RWPE1 (cell line): Measurements from ENCODE around the gene ZNF428.

Experiments
- CTCF ChIA-PET: fragments of 350-600 bp; sonication (Branson Sonifier 250); formaldehyde crosslinking; extraction: SDS; loops from one replicate; lab custom pipeline; 2021; lab: Yijun Ruan, JAX
- POLR2A ChIA-PET: fragments of 400-600 bp; formaldehyde crosslinking; extraction: SDS; loops from one replicate; lab custom pipeline; 2020; ENCODE audit warnings: antibody characterized with exemption; ENCODE audit not compliant: low non-redundant PET; lab: Yijun Ruan, JAX
- DNase-seq: peaks from one replicate; pipeline ENCODE4 v3.0.0; 2012; ENCODE audit warnings: low spot score
- H3K27ac ChIP-seq: fragments of 450-650 bp; 2 replicates; pipeline ENCODE4 v1.5.1; 2017
- CTCF ChIP-seq: fragments of 450-650 bp; conservative IDR thresholded peaks from 2 replicates; pipeline ENCODE4 v1.5.1; 2017; ENCODE audit warnings: low read depth, mild to moderate bottlenecking

Gene ZNF428

GRCh38 chr19:43642531-43642930, 23.1 kb upstream of the ZNF428 start:
- H3K27ac ChIP-seq: no peak overlapping the region
- ChIA-PET CTCF (no interaction called here), POLR2A (no interaction called here)
- TF ChIP-seq CTCF: no peak
- no peak for DNase-seq

DNA sequence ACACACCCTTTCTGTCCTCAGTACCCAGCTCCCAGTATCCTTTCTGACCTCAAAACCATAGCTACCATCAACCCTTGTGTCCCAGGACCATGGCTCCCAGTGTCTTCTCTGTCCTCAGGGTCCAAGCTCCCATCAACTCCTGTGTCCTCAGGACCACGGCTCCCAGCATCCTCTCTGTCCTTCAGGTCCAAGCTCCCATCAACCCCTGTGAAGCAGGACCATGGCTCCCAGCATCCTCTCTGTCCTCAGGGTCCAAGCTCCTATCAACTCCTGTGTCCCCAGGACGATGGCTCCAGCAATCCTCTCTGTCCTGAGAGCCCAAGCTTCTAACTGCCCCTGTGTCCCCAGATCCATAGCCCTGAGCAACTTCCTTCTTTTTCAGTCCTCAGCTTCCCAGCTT, 21.9 kb upstream of the ZNF428 start:
- no peak for DNase-seq
- TF ChIP-seq CTCF: no peak
- CTCF ChIA-PET: interaction anchor here (0.9 kb wide), 1 partner anchor 80 kb away, joined by 3 read pairs; no protein-coding TSS in a partner anchor
- H3K27ac ChIP-seq: no peak overlapping the region
- POLR2A ChIA-PET: interaction anchor here (0.6 kb wide), 1 partner anchor 37 kb away, joined by 7 read pairs; no protein-coding TSS in a partner anchor

DNA sequence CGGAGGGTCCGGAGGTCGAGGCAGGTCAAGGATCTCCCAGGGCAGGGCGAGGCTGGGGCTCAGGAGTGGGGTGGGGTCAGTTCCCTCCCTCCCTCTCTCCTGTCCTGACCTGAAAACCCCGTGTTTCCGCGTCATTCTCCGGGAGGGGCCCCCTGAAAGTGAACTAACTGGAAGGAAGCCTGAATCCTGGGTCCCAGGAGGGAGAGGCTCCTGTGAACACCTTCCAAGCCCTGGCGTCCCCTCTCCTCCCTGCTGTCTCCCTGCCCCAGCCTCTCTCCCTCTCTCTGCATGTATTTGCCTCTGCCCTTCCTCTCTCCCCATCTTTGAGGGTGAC, 21.0 kb upstream of the ZNF428 start:
- CTCF ChIA-PET: no interaction called here
- DNase-seq: no peak
- no peak for TF ChIP-seq CTCF
- POLR2A ChIA-PET: no interaction called here
- H3K27ac ChIP-seq: peak overlapping the region; percentile 53

- ChIA-PET POLR2A (no interaction called here), CTCF (no interaction called here)
- no peak for TF ChIP-seq CTCF
- peak; percentile 43 for DNase-seq
- H3K27ac ChIP-seq: peak within 1 kb of the TSS; percentile 53
These were observed 20.3 kb upstream of the ZNF428 start, which contains the start of gene CADM4 for GRCh38 chr19:43639519-43640423. Gene CADM4, minus strand, starts transcription at chr19:43639850. Its CDS starts 60 bp downstream, at chr19:43639790.

- no peak overlapping the region for H3K27ac ChIP-seq
- POLR2A ChIA-PET: no interaction called here
- no peak for DNase-seq
- TF ChIP-seq CTCF: no peak
- CTCF ChIA-PET: no interaction called here
These were observed 19.6 kb upstream of the ZNF428 start for GRCh38 chr19:43638995-43639518.

- DNase-seq: no peak
- no peak overlapping the region for H3K27ac ChIP-seq
- ChIA-PET POLR2A (no interaction called here), CTCF (no interaction called here)
- no peak for TF ChIP-seq CTCF
These were observed 19.0 kb upstream of the ZNF428 start for GRCh38 chr19:43638214-43638994.
